Activated CD4-positive, alpha-beta T cell treated with anti-CD3 and anti-CD28 coated beads for 36 hours (primary cell): ENCODE measurements around the gene NCAM1. TPM values are rescaled to one million over a fixed set of nuclear protein-coding genes. Genes with fewer than 3 reads are reported as not detected.

Source experiments
- ATAC-seq: fragments of 200-7000 bp; cut with Tn5 transposase; one replicate; pipeline ENCODE4 v1.10.0; 2021; ENCODE audit warnings: mild to moderate bottlenecking, moderate library complexity
- CTCF ChIA-PET: fragments of 350-600 bp; sonication (Branson Sonifier 250); formaldehyde crosslinking; loops from one replicate; lab custom pipeline; 2021; ENCODE audit warnings: antibody characterized with exemption; lab: Charles Lee
- POLR2A ChIA-PET: fragments of 350-600 bp; sonication (Branson Sonifier 250); formaldehyde crosslinking; loops from one replicate; lab custom pipeline; 2021; ENCODE audit warnings: antibody characterized with exemption, inconsistent platforms; lab: Charles Lee
- DNase-seq: peaks from one replicate; pipeline ENCODE4 v3.0.0-alpha.2; 2020
- H3K27ac Mint-ChIP-seq: one replicate; pipeline ENCODE4 v1.8.0; 2021; ENCODE audit warnings: mixed read lengths
- H3K27me3 Mint-ChIP-seq: one replicate; pipeline ENCODE4 v1.8.0; 2021; ENCODE audit warnings: mixed read lengths
- H3K36me3 Mint-ChIP-seq: one replicate; pipeline ENCODE4 v1.8.0; 2021; ENCODE audit warnings: low read depth, mixed read lengths
- H3K4me1 Mint-ChIP-seq: one replicate; pipeline ENCODE4 v1.8.0; 2021; ENCODE audit warnings: mixed read lengths
- H3K4me3 Mint-ChIP-seq: one replicate; pipeline ENCODE4 v1.8.0; 2021; ENCODE audit warnings: mild to moderate bottlenecking, moderate library complexity, mixed read lengths
- H3K9me3 Mint-ChIP-seq: one replicate; pipeline ENCODE4 v1.8.0; 2021; ENCODE audit warnings: low read depth, mixed read lengths
- intact Hi-C, 2 experiments: fragments of 100-400 bp; cut with DNase I in 1 of 2; cut with micrococcal nuclease in 1 of 2; formaldehyde crosslinking; loops; one replicate each; pipeline versions ENCODE4 v1.14.2 to v1.15.1; 2022 to 2024; cut with DNase I, micrococcal nuclease
- total RNA-seq, 2 experiments: library from RNA; stranded (reverse); gene quantifications; one replicate each; pipeline ENCODE4 v1.2.3, GENCODE V29; 2021

The NCAM1 gene
- total RNA-seq, 2 experiments from 2014 or later: 0.09 to 0.14 TPM

GRCh38 chr11:113265362-113265761 lies 304.1 kb downstream of the NCAM1 start:
- Mint-ChIP-seq H3K4me1 (no peaks in the 10 kb centered on the region), H3K4me3 (no peak overlapping the region), H3K27ac (no peak overlapping the region), H3K9me3 (no peaks in the 10 kb centered on the region), H3K36me3 (no peaks in the 10 kb centered on the region), H3K27me3 (peaks cover 7% of the 10 kb centered on the region)
- ChIA-PET CTCF (no interaction called here), POLR2A (no interaction called here)
- intact Hi-C loops: no loop called here
- DNase-seq (no peak), ATAC-seq (no peak)

GRCh38 chr11:113267493-113267892 lies 306.3 kb downstream of the NCAM1 start:
- intact Hi-C loops: no loop called here
- ChIA-PET CTCF (interaction anchor here (0.7 kb wide), 1 partner anchor 603 kb away, joined by 3 read pairs; no protein-coding TSS in a partner anchor), POLR2A (no interaction called here)
- peaks cover 7% of the 10 kb centered on the region for H3K27me3 Mint-ChIP-seq
- H3K4me3 Mint-ChIP-seq: no peak overlapping the region
- no peaks in the 10 kb centered on the region for H3K9me3 Mint-ChIP-seq
- H3K4me1 Mint-ChIP-seq: no peaks in the 10 kb centered on the region
- H3K36me3 Mint-ChIP-seq: no peaks in the 10 kb centered on the region
- ATAC-seq (no peak), DNase-seq (no peak)
- H3K27ac Mint-ChIP-seq: no peak overlapping the region

GRCh38 chr11:113269096-113269495 lies 307.9 kb downstream of the NCAM1 start:
- ChIA-PET POLR2A (no interaction called here), CTCF (no interaction called here)
- H3K27ac Mint-ChIP-seq: no peak overlapping the region
- ATAC-seq (no peak), DNase-seq (no peak)
- no peaks in the 10 kb centered on the region for H3K36me3 Mint-ChIP-seq
- peaks cover 7% of the 10 kb centered on the region for H3K27me3 Mint-ChIP-seq
- no peaks in the 10 kb centered on the region for H3K9me3 Mint-ChIP-seq
- intact Hi-C loops: no loop called here
- no peak overlapping the region for H3K4me3 Mint-ChIP-seq
- no peaks in the 10 kb centered on the region for H3K4me1 Mint-ChIP-seq

GRCh38 chr11:113269636-113270035 lies 308.4 kb downstream of the NCAM1 start:
- Mint-ChIP-seq H3K36me3 (no peaks in the 10 kb centered on the region), H3K4me1 (no peaks in the 10 kb centered on the region), H3K9me3 (no peaks in the 10 kb centered on the region), H3K27me3 (peaks cover 7% of the 10 kb centered on the region), H3K27ac (no peak overlapping the region), H3K4me3 (no peak overlapping the region)
- POLR2A ChIA-PET: no interaction called here
- intact Hi-C loops: no loop called here
- ATAC-seq: no peak
- CTCF ChIA-PET: no interaction called here
- DNase-seq: no peak

- Mint-ChIP-seq H3K4me3 (no peak overlapping the region), H3K4me1 (no peaks in the 10 kb centered on the region), H3K9me3 (no peaks in the 10 kb centered on the region), H3K27me3 (peaks cover 7% of the 10 kb centered on the region), H3K27ac (no peak overlapping the region), H3K36me3 (no peaks in the 10 kb centered on the region)
- ChIA-PET CTCF (no interaction called here), POLR2A (no interaction called here)
- DNase-seq (no peak), ATAC-seq (no peak)
- intact Hi-C loops: no loop called here
Observed at GRCh38 chr11:113270080-113270479, 308.9 kb downstream of the NCAM1 start.

- Mint-ChIP-seq H3K27ac (no peak overlapping the region), H3K4me1 (no peaks in the 10 kb centered on the region), H3K36me3 (no peaks in the 10 kb centered on the region), H3K4me3 (no peak overlapping the region), H3K27me3 (peaks cover 5% of the 10 kb centered on the region), H3K9me3 (no peaks in the 10 kb centered on the region)
- intact Hi-C loops: no loop called here
- POLR2A ChIA-PET: no interaction called here
- CTCF ChIA-PET: no interaction called here
- no peak for DNase-seq
- ATAC-seq: no peak
Observed at GRCh38 chr11:113271551-113272245, 310.5 kb downstream of the NCAM1 start.

GRCh38 chr11:113272281-113272680 lies 311.1 kb downstream of the NCAM1 start:
- DNase-seq (no peak), ATAC-seq (no peak)
- ChIA-PET POLR2A (no interaction called here), CTCF (no interaction called here)
- Mint-ChIP-seq H3K36me3 (no peaks in the 10 kb centered on the region), H3K27ac (no peak overlapping the region), H3K4me3 (no peak overlapping the region), H3K9me3 (no peaks in the 10 kb centered on the region), H3K27me3 (peaks cover 2% of the 10 kb centered on the region), H3K4me1 (no peaks in the 10 kb centered on the region)
- intact Hi-C loops: no loop called here

- DNase-seq (no peak), ATAC-seq (no peak)
- H3K27ac Mint-ChIP-seq: no peak overlapping the region
- no peak overlapping the region for H3K4me3 Mint-ChIP-seq
- H3K36me3 Mint-ChIP-seq: no peaks in the 10 kb centered on the region
- no peaks in the 10 kb centered on the region for H3K4me1 Mint-ChIP-seq
- ChIA-PET POLR2A (no interaction called here), CTCF (no interaction called here)
- intact Hi-C loops: no loop called here
- H3K9me3 Mint-ChIP-seq: no peaks in the 10 kb centered on the region
- peaks cover 2% of the 10 kb centered on the region for H3K27me3 Mint-ChIP-seq
Observed at GRCh38 chr11:113272927-113273615, 311.9 kb downstream of the NCAM1 start.

- Mint-ChIP-seq H3K27me3 (peaks cover under 1% of the 10 kb centered on the region), H3K9me3 (no peaks in the 10 kb centered on the region), H3K4me3 (no peak overlapping the region), H3K4me1 (no peaks in the 10 kb centered on the region), H3K27ac (no peak overlapping the region), H3K36me3 (no peaks in the 10 kb centered on the region)
- POLR2A ChIA-PET: no interaction called here
- DNase-seq (no peak), ATAC-seq (no peak)
- intact Hi-C loops: no loop called here
- CTCF ChIA-PET: no interaction called here
Observed at GRCh38 chr11:113273720-113274119, 312.5 kb downstream of the NCAM1 start.

- intact Hi-C loops: no loop called here
- no peaks in the 10 kb centered on the region for H3K4me1 Mint-ChIP-seq
- no peaks in the 10 kb centered on the region for H3K9me3 Mint-ChIP-seq
- no peak for ATAC-seq
- H3K27me3 Mint-ChIP-seq: no peaks in the 10 kb centered on the region
- no peak overlapping the region for H3K4me3 Mint-ChIP-seq
- H3K27ac Mint-ChIP-seq: no peak overlapping the region
- CTCF ChIA-PET: interaction anchor here (0.8 kb wide), 1 partner anchor 455 kb away, joined by 3 read pairs; no protein-coding TSS in a partner anchor
- POLR2A ChIA-PET: no interaction called here
- H3K36me3 Mint-ChIP-seq: no peaks in the 10 kb centered on the region
- no peak for DNase-seq
Observed at GRCh38 chr11:113274713-113275582, 313.7 kb downstream of the NCAM1 start.

GRCh38 chr11:113275602-113276001 lies 314.4 kb downstream of the NCAM1 start:
- ChIA-PET POLR2A (no interaction called here), CTCF (interaction anchor here (0.8 kb wide), 1 partner anchor 455 kb away, joined by 3 read pairs; no protein-coding TSS in a partner anchor)
- intact Hi-C loops: no loop called here
- ATAC-seq: no peak
- no peaks in the 10 kb centered on the region for H3K36me3 Mint-ChIP-seq
- no peak for DNase-seq
- H3K4me1 Mint-ChIP-seq: no peaks in the 10 kb centered on the region
- no peaks in the 10 kb centered on the region for H3K9me3 Mint-ChIP-seq
- H3K27me3 Mint-ChIP-seq: no peaks in the 10 kb centered on the region
- H3K4me3 Mint-ChIP-seq: no peak overlapping the region
- H3K27ac Mint-ChIP-seq: no peak overlapping the region
